ENCODE measurements around the gene CYP46A1.
"Not testable (repeated sequence)": the region's sequence is repeated elsewhere in the genome, so short reads cannot be mapped to it uniquely, and the experiment has no call there.

The CYP46A1 gene

GRCh38 chr14:99656171-99656570 lies 27.9 kb upstream of the CYP46A1 start:
- in situ Hi-C loops (cut with MboI; ENCODE audit: low sequenced_read_pairs), result no loop called here

- in situ Hi-C loops (cut with MboI; ENCODE audit: low sequenced_read_pairs), result no loop called here
Observed at GRCh38 chr14:99657645-99658155, 26.4 kb upstream of the CYP46A1 start.

GRCh38 chr14:99658218-99658845 lies 25.8 kb upstream of the CYP46A1 start:
- in situ Hi-C loops (cut with MboI; ENCODE audit: low sequenced_read_pairs), result no loop called here

- in situ Hi-C loops (cut with MboI; ENCODE audit: low sequenced_read_pairs), result no loop called here
Observed at GRCh38 chr14:99659333-99659741, 24.8 kb upstream of the CYP46A1 start.

GRCh38 chr14:99660006-99660566 lies 24.0 kb upstream of the CYP46A1 start:
- in situ Hi-C loops (cut with MboI; ENCODE audit: low sequenced_read_pairs), result no loop called here

- in situ Hi-C loops (cut with MboI; ENCODE audit: low sequenced_read_pairs), result no loop called here
Observed at GRCh38 chr14:99660794-99661193, 23.3 kb upstream of the CYP46A1 start.

GRCh38 chr14:99661206-99661605 lies 22.9 kb upstream of the CYP46A1 start:
- in situ Hi-C loops (cut with MboI; ENCODE audit: low sequenced_read_pairs), result not testable (repeated sequence)

- in situ Hi-C loops (cut with MboI; ENCODE audit: low sequenced_read_pairs), result no loop called here
Observed at GRCh38 chr14:99662846-99663245, 21.3 kb upstream of the CYP46A1 start.

- in situ Hi-C loops (cut with MboI; ENCODE audit: low sequenced_read_pairs), result no loop called here
Observed at GRCh38 chr14:99663386-99664057, 20.6 kb upstream of the CYP46A1 start.

- in situ Hi-C loops (cut with MboI; ENCODE audit: low sequenced_read_pairs), result no loop called here
Observed at GRCh38 chr14:99664058-99664936, 19.8 kb upstream of the CYP46A1 start.

- in situ Hi-C loops (cut with MboI; ENCODE audit: low sequenced_read_pairs), result no loop called here
Observed at GRCh38 chr14:99664937-99665273, 19.2 kb upstream of the CYP46A1 start.

GRCh38 chr14:99666533-99666932 lies 17.6 kb upstream of the CYP46A1 start:
- in situ Hi-C loops (cut with MboI; ENCODE audit: low sequenced_read_pairs), result no loop called here

- in situ Hi-C loops (cut with MboI; ENCODE audit: low sequenced_read_pairs), result no loop called here
Observed at GRCh38 chr14:99667045-99667444, 17.1 kb upstream of the CYP46A1 start.

GRCh38 chr14:99667821-99668220 lies 16.3 kb upstream of the CYP46A1 start:
- in situ Hi-C loops (cut with MboI; ENCODE audit: low sequenced_read_pairs), result no loop called here

GRCh38 chr14:99668307-99669295 lies 15.5 kb upstream of the CYP46A1 start:
- in situ Hi-C loops (cut with MboI; ENCODE audit: low sequenced_read_pairs), result no loop called here

- in situ Hi-C loops (cut with MboI; ENCODE audit: low sequenced_read_pairs), result no loop called here
Observed at GRCh38 chr14:99670361-99671234, 13.5 kb upstream of the CYP46A1 start.

- in situ Hi-C loops (cut with MboI; ENCODE audit: low sequenced_read_pairs), result no loop called here
Observed at GRCh38 chr14:99671235-99672224, 12.6 kb upstream of the CYP46A1 start.
